ENCODE measurements around the gene RPS16. TPM values are rescaled to one million over a fixed set of nuclear protein-coding genes. Genes with fewer than 3 reads are reported as not detected.

Gene RPS16
- total RNA-seq, 1 donor from 2014 or later, result 1,446 TPM

DNA sequence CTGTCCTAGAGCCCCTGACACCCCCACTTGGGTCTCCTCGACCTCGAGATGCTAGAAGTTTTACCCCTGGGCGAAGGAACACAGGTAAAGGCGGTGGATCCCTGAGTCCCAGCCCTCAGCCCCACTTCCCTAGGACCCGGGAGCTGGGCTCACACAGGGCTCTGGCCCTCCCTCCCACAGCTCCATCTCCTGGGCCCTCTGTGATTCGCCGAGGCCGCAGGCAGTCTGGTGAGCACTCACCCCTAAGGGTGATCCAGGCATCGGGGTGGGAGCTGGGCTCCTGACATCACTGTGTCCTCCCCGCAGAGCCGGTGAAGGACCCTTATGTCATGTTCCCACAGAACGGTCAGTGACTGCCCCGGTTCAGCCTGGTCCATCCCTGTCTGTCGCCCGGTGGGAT lies 15.0 kb downstream of the RPS16 start:
- no peak overlapping the region for H3K4me3 ChIP-seq
- H3K36me3 ChIP-seq, result peaks cover 13% of the 10 kb centered on the region
- DNase-seq, result no peak
- H3K4me1 ChIP-seq, result no peaks in the 10 kb centered on the region
- H3K9me3 ChIP-seq, result no peaks in the 10 kb centered on the region
- intact Hi-C loops (cut with DNase I), result no loop called here
- H3K27me3 ChIP-seq, result no peaks in the 10 kb centered on the region
- no peak for TF ChIP-seq CTCF (IDR thresholded peaks at IDR 0.05)
- no peak for ATAC-seq
- H3K27ac ChIP-seq, result no peak overlapping the region

DNA sequence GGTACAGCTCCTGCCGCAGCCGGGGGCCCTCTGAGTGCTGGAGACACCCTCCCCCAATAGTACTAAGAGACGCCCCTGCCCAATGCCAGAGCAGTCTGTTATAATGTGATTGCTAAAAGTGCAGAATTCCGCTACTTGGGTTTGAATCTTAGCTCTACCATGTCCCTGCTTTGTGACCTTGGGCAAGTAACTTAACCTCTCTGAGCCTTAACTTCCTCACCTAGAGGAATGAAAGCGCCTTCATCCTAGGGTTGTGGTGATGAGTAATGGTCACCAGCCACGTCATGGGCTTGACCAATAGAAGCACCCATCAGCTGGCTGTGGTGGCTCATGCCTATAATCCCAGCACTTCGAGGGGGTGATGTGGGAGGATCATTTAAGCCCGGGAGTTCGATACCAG lies 16.7 kb downstream of the RPS16 start:
- H3K27ac ChIP-seq, result no peak overlapping the region
- no peak overlapping the region for H3K4me3 ChIP-seq
- H3K27me3 ChIP-seq, result no peaks in the 10 kb centered on the region
- ATAC-seq (no peak), DNase-seq (no peak)
- H3K36me3 ChIP-seq, result peaks cover 10% of the 10 kb centered on the region
- TF ChIP-seq CTCF (IDR thresholded peaks at IDR 0.05), result no peak
- H3K4me1 ChIP-seq, result peaks cover 12% of the 10 kb centered on the region
- H3K9me3 ChIP-seq, result no peaks in the 10 kb centered on the region
- intact Hi-C loops (cut with DNase I), result no loop called here

GRCh38 chr19:39417463-39418181 lies 18.1 kb downstream of the RPS16 start:
- H3K27ac ChIP-seq, result no peak overlapping the region
- intact Hi-C loops (cut with DNase I), result no loop called here
- TF ChIP-seq CTCF (IDR thresholded peaks at IDR 0.05), result no peak

GRCh38 chr19:39416152-39417120 lies 19.3 kb downstream of the RPS16 start:
- no peaks in the 10 kb centered on the region for H3K27me3 ChIP-seq
- no peak for ATAC-seq
- peaks cover 10% of the 10 kb centered on the region for H3K36me3 ChIP-seq
- intact Hi-C loops (cut with DNase I), result no loop called here
- TF ChIP-seq CTCF (IDR thresholded peaks at IDR 0.05), result no peak
- no peaks in the 10 kb centered on the region for H3K9me3 ChIP-seq
- peaks cover 18% of the 10 kb centered on the region for H3K4me1 ChIP-seq
- no peak overlapping the region for H3K27ac ChIP-seq
- H3K4me3 ChIP-seq, result no peak overlapping the region
- DNase-seq, result no peak

More at GRCh38 chr19:39417463-39418181, 18.1 kb downstream of the RPS16 start:
- Histone ChIP-seq H3K36me3 (peaks cover 10% of the 10 kb centered on the region), H3K4me3 (no peak overlapping the region), H3K9me3 (no peaks in the 10 kb centered on the region), H3K4me1 (peaks cover 16% of the 10 kb centered on the region), H3K27me3 (no peaks in the 10 kb centered on the region)
- ATAC-seq (no peak), DNase-seq (no peak)

- TF ChIP-seq CTCF (IDR thresholded peaks at IDR 0.05), result no peak
- H3K36me3 ChIP-seq, result peaks cover 10% of the 10 kb centered on the region
- H3K4me3 ChIP-seq, result peak overlapping the region; percentile 81
- no peak overlapping the region for H3K27ac ChIP-seq
- no peaks in the 10 kb centered on the region for H3K9me3 ChIP-seq
- no peaks in the 10 kb centered on the region for H3K27me3 ChIP-seq
- no peak for DNase-seq
- H3K4me1 ChIP-seq, result peaks cover 29% of the 10 kb centered on the region
- ATAC-seq, result no peak
- intact Hi-C loops (cut with DNase I), result no loop called here
Observed at GRCh38 chr19:39415111-39416046, 20.4 kb downstream of the RPS16 start.
